GM20000 (cell line): ENCODE data around the gene SMCO2.

Experiments
- DNase-seq: peaks from one replicate; pipeline ENCODE4 v3.0.0; 2012; ENCODE audit warnings: low spot score
- CTCF ChIP-seq: IDR thresholded peaks from 2 replicates; pipeline ENCODE4 v1.5.1; 2012; ENCODE audit warnings: mild to moderate bottlenecking, control low read depth; ENCODE audit errors: extremely low read depth, missing control alignments

Gene SMCO2

GRCh38 chr12:27436029-27436428 is 10.5 kb upstream of the SMCO2 start:
- no peak for TF ChIP-seq CTCF
- no peak for DNase-seq

- no peak for TF ChIP-seq CTCF
- no peak for DNase-seq
Measured at GRCh38 chr12:27436768-27437167, 9.8 kb upstream of the SMCO2 start.

DNA sequence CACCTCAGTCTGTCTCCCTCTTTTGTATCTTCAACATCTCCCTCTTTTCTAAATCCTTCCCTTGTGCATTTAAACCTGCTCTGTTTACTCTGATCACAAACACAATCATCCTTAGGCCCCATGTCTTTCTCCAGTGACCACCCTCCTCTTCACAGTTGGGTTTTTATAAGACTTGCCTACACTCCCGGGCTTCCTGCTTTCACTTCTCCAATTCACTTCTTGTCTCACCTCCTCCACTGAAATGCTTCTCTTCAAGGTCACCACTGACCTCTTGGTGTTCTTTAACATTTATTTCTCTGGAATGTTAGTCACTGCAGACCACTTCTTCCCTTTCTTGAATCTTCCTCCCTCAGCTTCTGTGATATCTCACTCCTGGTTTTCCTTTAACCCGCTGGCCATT is 8.7 kb upstream of the SMCO2 start:
- TF ChIP-seq CTCF, result no peak
- DNase-seq, result no peak

DNA sequence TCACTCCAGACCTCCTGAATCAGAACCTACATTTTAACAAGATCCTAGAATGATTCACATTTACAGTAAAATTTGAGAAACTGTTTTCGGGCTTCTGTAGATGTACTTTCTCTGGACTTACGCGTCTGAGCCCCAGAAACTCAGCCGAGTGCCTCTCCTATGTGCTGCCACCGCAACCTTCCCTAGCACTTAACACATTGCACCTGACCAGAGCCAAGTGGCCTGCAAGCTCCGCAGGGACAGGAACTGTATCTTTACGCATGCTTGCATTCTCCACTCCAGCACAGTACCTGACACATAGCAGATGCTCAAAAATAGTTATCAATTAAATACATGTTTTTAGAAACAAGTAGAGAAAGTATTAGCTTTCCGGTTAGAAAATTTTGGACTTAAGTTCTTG is 1.2 kb downstream of the SMCO2 start:
- DNase-seq, result no peak
- TF ChIP-seq CTCF, result no peak

- no peak for DNase-seq
- TF ChIP-seq CTCF, result no peak
Measured at GRCh38 chr12:27449026-27449425, 2.5 kb downstream of the SMCO2 start.

DNA sequence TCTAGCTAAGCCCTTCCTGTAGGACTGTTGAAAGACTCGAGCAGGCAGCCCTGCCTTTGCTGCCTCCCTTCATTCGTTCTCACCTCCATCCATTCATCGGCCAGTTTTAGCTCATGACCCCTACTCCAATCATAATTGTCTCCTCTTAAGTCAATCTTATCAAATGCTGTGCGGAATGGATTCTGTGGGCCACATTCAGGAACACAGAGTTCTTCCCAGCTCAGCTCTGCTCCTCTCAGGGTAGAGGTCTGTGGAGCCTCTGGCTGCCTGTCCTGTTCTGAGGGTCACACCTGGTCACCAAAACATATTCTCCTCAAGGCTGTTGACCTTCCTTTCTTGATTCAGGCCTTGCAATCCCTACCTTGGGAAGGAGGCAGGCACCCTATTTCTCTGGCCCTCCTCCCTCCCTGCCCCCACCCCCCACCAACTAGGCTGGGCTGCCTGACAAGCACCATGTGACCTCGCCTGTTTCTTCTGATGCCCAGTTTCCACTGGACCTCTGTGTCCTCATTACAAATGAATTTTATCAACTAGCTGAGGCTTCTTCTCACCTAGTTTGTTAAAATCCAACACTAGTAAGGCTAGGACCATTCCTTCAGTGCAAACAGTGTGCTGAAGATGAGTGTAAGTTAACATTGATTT is 3.5 kb downstream of the SMCO2 start:
- DNase-seq, result no peak
- TF ChIP-seq CTCF, result no peak

DNA sequence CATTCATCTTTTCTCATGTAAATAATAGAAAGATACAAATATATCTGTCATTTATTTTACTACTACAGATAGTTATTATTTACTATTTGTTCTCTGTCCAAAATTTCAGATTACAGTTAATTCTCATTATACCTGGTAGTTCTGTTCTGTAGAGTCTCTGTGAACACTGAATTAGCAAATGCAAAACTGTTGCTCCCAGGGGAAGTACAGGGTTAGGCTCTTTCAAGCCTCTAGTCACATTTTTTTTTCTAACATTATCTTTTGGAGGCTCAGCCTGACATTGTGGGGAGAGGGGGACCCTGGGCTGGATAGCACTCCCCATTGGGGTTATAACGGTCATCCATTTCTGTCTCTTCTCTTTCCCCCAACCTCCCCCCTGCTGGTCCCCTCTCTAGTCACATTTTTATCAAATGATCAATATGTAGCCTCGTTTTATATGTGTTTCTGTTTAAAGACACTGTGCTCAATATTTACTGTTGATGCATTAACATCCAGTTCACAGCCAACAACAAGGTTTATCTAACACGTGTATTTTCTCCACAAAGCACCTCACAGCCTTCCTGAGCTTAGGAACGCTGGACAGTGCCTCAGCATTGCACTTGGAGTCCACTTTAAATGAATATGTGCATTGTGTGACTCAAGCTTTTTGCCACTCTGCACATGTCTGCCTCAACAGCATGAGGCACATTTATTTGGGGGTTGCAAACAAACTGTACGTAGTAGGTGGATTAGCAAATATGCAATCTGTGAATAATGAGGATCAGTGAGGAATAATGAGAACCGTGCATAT is 4.7 kb downstream of the SMCO2 start:
- no peak for DNase-seq
- TF ChIP-seq CTCF, result no peak
